HG03442 (cell line): Measurements from ENCODE around the gene TICRR.
"Not testable (repeated sequence)": the region's sequence is repeated elsewhere in the genome, so short reads cannot be mapped to it uniquely, and the experiment has no call there.

Experiments
- ATAC-seq: cut with Tn5 transposase; IDR thresholded peaks from one replicate; pipeline ENCODE4 v1.9.1; 2021; ENCODE audit warnings: mild to moderate bottlenecking, moderate library complexity; ENCODE audit not compliant: unreplicated experiment

The TICRR gene, protein sequence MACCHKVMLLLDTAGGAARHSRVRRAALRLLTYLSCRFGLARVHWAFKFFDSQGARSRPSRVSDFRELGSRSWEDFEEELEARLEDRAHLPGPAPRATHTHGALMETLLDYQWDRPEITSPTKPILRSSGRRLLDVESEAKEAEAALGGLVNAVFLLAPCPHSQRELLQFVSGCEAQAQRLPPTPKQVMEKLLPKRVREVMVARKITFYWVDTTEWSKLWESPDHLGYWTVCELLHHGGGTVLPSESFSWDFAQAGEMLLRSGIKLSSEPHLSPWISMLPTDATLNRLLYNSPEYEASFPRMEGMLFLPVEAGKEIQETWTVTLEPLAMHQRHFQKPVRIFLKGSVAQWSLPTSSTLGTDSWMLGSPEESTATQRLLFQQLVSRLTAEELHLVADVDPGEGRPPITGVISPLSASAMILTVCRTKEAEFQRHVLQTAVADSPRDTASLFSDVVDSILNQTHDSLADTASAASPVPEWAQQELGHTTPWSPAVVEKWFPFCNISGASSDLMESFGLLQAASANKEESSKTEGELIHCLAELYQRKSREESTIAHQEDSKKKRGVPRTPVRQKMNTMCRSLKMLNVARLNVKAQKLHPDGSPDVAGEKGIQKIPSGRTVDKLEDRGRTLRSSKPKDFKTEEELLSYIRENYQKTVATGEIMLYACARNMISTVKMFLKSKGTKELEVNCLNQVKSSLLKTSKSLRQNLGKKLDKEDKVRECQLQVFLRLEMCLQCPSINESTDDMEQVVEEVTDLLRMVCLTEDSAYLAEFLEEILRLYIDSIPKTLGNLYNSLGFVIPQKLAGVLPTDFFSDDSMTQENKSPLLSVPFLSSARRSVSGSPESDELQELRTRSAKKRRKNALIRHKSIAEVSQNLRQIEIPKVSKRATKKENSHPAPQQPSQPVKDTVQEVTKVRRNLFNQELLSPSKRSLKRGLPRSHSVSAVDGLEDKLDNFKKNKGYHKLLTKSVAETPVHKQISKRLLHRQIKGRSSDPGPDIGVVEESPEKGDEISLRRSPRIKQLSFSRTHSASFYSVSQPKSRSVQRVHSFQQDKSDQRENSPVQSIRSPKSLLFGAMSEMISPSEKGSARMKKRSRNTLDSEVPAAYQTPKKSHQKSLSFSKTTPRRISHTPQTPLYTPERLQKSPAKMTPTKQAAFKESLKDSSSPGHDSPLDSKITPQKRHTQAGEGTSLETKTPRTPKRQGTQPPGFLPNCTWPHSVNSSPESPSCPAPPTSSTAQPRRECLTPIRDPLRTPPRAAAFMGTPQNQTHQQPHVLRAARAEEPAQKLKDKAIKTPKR (N-terminal part only)

DNA sequence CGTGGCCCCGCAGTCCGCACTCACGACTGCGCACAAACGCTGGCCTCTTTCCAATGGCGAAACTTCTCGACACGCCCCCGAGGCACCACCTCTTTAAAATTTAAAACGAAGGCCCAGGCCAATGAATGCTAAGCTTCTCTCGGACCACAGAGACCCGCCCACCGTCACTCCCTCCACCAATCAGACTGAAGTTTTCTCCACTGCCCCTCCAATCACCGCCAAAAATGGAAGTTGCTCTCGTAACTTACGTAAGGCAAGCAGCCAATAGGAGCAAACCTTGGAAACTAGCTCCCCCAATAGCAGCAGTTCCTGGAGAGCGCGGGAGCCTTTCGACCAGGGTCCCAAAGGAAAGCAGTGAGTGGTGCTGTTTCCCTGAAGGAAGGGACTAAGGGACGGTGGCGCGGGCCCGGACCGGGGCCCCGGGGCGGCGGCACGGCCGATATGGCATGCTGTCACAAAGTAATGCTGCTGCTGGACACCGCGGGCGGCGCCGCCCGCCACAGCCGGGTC, at the start of gene TICRR:
TICRR (plus strand) TSS at position 324 of the 510 bp plus-strand sequence; CDS start at position 442, 118 bp downstream.
- ATAC-seq = peak; percentile 94

DNA sequence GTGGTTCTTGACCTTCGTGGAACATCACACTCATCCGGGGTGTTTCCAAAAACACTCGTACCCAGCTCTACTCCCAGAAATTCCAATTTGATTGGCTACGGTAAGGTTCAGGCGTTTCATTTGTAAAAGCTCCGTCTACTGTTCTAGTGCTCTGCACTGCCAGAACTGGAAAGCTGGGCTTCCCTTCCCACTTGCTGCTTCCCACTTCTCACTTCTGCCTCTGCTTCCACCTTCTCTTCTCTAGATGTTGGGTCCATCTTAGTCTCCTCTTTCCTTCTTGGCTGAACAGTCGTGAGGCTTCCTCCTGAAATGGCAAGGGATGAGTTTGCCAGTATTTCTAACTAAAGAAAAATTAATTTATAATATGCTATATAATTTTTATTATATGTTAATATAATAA, 49.1 kb upstream of the TICRR start:
- ATAC-seq = no peak

DNA sequence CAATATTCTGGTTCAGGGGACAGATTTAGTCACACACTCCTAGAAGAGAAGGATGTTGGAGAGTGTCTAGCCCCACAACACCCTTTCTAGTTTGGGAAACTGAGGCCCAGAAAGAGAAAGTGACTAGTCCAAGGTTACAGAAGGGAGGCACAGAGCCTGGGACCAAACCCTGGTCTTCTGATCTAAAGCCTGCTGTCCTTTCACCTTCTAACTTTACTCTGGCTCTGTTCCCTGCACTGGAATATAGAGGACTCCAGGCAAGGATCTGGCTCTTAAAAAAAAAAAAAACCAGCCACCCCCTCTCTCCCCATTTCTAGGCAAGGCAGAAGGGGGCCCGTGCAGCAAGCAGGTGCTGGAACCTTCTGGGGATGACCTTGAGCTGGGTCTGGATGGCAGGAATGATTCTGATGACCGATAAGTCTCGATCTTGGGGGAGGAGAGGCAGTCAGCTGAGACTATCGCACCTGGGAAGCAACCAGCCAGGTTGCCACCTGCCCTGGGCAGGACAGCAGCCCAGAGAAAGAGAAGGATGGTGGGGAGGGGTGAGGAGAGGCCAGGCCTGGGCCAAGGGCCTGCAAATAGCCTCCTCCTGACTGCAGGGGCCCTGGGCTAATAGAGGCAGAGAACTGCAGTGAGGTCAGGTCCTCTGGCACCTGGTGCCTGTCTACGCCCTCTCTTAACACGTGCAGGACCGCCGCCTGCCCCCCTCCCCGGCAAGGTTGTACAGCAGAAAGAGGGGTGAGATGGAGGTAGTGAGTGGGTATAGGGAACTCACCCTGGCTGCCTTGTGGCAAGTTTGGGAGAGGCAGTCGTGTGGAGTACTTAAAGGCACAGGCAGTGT, 48.4 kb upstream of the TICRR start:
- ATAC-seq = no peak

DNA sequence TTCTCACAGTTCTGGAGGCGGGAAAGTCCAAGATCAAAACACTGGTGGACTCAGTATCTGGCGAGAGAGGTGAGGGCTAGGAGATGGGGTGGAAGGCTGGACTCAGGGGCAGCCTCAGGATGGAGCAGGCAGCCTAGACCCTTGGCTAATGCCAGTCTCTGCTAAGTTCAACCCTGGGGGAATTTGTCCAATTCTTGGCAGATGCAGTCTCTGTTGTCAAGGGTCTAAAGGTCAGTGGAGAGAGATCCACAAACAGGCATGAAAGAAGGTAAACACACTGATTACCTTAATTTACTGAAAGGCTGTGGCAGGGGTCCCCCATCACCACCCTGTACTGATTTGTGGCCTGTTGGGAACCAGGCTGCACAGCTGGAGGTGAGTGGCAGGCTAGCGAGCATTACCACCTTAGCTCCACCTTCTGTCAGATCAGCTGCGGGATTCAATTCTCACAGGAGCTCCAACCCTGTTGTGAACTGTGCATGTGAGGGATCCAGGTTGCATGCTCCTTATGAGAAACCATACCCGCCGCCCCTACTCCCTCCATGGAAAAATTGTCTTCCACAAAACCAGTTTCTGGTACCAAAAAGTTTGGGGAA, 46.4 kb upstream of the TICRR start:
- no peak for ATAC-seq

DNA sequence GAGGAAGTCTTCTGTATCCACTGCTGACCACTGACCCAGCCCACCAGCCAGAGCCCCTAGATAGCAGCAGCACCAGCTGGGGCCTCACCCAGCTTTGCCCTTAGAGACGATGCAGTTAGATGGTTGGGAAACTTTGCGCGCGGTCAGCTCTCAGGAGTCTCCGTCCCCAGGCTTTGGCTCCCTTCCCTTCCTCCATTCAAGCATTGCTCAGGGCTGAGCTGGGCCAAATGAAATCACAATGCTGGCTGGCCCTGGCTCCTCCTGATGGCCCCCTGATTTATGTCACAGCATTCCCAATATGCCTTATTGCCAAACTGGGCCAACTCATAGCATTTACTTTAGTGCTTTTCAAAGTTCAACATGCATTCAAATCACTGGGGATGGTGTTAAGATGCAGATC, 44.3 kb upstream of the TICRR start:
- ATAC-seq = no peak

DNA sequence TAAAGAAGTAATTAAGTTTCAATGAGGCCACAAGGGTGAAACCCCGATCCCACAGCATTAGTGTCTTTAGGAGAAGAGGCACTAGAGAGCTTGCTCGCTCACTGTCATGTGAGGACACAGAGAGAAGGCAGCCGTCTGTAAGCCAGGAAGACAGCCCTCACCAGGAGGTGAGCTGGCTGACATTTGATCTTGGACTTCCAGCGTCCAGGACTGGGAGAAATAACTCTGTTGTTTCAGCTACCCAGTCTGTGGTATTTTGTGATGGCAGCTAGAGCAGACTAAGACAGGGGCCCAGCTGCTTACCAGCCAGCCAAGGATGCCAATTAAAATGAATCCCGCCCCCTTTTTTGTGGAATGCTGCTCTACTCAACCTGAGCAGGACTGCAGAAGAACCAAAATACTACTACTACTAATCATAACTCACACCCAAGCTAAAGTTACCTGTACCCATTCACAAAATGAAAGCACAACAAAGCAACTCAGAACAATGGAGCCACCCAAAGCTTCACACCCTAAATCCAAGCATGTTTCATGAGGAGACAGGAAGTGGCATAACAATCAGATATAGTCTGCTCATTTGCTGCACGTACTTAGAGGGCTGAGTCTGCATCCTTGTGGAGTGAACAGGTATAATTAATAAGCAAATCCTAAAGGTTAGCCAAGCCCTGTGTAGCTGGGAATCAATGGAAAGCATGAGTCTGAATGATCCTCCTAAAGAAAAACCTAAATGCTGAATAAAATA, 43.3 kb upstream of the TICRR start:
- ATAC-seq = no peak

DNA sequence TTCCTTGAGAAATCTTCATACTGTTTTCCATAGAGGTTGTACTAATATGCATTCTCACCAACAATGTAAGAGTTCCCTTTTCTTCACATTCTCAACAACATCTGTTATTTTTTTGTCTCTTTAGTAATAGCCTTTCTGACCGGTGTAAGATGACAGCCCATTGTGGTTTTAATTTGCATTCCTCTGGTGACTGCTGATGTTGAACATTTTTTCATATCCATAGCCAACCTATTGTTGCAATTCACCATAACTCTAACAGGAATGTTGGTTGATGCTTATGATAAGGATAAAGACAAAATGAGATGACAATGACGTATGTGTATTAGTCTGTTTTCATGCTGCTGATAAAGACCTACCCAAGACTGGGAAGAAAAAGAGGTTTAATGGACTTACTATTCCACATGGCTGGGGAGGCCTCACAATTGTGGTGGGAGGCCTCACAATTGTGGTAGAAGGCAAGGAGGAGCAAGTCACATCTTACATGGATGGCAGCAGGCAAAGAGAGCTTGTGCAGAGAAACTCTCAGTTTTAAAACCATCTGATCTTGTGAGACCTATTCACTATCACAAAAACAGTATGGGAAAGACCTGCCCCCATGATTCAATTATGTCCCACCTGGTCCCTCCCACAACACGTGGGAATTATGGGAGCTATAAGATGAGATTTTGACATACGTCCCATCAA, 41.3 kb upstream of the TICRR start:
- no peak for ATAC-seq

DNA sequence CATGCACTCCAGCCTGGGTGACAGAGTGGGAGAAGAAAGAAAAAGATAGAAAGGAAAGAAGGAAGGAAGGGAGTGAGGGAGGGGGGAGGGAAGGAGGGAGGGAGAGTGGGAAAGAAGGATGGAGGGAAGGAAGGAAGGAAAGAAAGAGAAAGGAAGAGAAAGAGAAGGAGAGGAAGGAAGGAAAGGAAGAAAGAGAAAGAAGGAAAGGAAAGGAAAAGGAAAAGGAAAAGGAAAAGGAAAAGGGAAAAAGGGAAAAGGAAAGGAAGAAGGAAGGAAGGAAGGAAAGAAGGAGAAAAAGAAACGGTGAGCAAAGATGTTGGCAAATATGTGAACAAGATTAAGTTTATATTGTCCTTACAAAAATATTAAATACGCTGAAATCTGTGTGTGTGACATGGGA, 36.2 kb upstream of the TICRR start:
- no peak for ATAC-seq

DNA sequence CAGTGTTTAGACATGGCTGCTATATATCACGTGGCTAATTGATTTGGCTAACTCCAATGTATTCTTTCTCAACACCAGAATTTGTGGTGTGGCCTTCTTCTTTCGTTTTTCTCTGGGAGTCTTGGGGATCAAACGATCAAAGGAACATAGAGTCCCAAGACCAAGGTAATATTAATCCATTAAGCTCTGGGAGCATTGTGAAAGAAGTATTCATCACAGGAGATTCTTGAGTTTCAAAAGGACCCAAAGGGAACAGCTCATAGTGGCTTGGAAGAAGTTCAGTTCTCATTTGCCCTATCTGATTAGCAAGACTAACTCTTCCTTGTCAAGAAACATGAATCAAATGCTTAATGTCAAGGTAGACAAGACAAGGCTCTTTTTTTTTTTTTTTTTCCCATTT, 32.9 kb upstream of the TICRR start:
- ATAC-seq = no peak

DNA sequence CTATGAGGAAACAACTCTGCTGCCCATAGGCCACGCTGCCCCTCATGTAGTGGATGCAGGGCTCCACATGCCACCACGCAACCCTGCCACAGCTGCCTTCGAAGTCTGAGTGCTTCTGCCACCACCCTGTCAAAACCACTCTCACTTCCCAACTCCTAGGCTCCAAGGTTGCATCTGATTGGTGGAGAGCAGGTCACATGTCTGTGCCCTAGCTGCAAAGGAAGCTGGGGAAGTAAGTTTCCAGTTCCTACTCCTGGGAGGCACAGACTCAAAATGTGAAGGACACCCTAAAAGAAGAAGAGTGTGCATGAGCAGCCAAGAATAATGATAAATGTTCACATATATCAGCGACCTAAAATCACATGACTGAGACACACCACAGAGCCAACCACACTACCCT, 31.9 kb upstream of the TICRR start:
- no peak for ATAC-seq

DNA sequence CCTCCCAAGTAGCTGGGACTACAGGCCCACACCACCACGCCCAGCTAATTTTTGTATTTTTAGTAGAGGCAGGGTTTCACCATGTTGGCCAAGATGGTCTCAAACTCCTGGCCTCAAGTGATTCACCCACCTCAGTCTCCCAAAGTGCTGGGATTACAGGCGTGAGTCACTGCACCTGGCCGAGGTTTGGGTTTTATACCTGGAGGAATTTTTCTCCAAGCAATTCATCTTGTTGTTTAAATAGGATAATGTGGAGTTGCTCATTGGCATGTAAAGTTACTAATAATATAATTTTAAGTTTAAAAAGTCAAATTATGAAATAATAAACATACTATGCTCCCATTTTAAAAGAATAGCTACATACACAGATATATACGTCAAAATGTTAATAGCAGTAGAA, 26.1 kb upstream of the TICRR start:
- not testable (repeated sequence) for ATAC-seq

DNA sequence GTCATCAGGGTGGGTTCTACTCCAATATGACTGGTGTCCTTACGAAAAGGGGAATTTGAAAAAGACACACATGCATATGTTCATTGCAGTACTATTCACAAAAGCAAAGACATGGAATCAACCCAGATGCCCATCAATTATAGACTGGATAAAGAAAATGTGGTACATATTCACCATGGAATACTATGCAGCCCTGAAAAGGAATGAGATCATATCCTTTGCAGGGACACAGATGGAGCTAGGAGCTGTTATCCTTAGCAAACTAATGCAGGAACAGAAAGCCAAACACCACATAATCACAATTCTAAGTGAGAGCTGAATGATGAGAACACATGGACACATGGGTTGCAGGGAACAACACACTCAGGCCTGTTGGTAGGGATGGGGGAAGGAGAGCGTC, 24.8 kb upstream of the TICRR start:
- no peak for ATAC-seq

DNA sequence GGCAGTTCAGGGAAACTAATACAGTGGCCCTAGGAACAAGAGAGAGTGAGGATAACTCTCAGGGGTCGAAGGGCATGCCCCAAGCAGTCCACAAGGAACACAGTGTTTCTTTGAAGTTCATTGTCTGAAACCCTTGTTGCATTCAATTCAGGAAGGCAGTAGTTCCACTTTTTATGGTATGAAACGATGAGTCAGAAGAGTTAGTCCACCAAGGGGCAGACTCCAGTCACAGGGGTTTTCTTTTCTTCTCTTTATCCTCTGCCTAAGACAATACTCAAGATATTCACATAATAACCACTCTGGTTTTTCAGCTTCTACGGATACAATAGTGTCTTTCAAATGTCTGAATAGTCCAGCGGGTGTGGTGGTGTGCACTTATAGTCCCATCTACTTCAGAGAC, 23.7 kb upstream of the TICRR start:
- ATAC-seq = peak; percentile 83

DNA sequence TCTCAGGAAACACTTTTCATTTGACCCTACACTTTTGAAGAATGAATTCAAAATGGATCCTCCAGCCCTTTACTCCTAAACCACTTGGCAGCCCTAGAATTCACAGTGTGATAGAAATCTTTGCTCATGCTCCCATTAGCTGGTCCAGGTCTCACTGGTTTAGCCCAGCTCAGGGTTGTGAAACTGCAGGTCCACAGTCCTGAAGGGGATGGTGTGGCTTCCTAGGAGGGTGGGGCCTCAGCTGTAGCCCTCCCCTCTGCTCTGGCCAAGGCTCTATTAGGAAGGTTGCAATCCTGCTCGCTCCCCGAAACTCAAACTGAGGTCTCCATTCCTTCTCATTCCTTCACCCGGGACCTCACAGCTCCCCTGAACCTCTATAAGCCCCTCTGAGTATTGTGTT, 21.6 kb upstream of the TICRR start:
- ATAC-seq = no peak

DNA sequence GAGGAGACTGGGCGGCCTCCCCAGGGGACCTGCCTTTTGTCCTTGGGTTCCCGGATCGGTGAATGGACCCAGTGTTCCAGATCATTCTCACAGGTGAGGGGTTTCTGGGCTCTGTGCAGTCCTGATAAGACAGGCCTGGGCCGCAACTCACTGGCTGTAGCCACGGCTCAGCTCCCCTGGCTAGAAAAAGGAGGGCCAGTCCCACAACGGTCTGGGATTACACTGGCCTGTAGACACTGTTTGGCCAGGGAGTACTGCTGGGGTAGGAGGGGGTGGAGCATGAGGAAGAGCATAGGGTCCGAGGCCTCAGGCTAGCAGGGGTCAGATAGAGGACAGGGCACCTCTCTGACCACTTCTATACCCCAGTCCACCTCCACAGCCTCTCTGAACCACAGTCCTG, 21.0 kb upstream of the TICRR start:
- no peak for ATAC-seq

DNA sequence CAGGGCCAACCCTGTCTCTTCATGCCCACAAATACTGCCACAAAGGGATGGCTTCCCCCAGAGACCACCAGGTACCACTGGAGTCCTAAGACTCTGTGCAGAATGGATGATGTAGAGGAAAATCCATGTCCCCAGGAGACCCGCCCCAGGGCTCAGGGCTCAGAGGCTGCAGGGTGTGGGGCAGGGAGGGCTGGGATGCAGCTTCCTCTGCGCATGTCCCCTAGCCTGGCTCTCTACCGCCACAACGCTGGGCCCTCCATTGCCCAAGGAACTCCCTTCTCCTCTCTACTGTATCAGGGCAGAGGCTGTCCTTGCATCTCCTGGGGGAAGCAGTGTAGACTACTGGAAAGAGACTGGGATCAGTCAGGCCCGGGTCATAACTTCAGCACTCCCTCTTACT, 19.5 kb upstream of the TICRR start:
- ATAC-seq = no peak

DNA sequence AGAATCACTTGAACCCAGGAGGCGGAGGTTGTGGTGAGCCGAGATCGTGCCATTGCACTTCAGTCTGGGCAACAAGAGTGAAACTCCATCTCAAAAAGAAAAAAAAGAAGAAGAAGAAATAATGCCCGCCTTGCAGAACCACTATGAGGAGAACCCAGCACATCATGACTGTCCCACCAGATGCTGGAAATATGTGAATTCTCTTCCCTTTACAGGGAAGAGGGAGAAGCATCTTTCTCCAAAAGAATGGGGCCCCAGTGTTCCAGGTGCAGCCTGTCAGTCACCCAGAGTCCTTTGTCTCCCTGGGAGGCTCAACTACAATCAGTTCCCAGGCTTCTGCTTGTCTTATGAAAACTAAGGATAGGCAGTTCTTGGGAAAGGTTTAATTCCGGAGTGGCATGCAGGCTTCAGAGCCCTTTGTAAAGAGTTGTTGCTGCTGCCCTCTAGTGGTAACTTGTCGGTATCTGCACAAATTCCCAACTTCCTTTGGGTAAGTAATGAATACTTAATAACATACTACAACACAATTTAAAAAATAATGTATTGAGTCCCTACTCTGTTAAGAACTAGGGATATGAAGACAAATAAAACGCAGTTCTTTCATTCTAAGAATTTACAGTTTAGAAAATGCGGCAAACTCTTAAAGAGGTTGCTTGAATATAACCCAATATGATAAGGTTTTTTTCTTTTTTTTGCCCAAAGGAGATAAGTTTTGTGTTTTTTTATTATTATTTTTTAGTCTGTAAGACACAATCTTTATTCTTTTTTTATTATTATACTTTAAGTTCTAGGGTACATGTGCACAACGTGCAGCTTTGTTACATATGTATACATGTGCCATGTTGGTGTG, 18.6 kb upstream of the TICRR start:
- no peak for ATAC-seq
